MG63 (cell line): ENCODE measurements around the gene CTLA4. TPM values are rescaled to one million over a fixed set of nuclear protein-coding genes. Genes with fewer than 3 reads are reported as not detected.

Experiments used
- DNase-seq: peaks from one replicate; pipeline ENCODE4 v3.0.0-alpha.2; 2020
- H3K27me3 ChIP-seq: fragments of 250-450 bp; sonication (Bioruptor Pico); 2 replicates; pipeline ENCODE4 v1.5.1; 2020; ENCODE audit warnings: mild to moderate bottlenecking, moderate library complexity
- H3K36me3 ChIP-seq: fragments of 250-450 bp; sonication (Bioruptor Pico); 2 replicates; pipeline ENCODE4 v1.5.1; 2020; ENCODE audit warnings: mild to moderate bottlenecking, moderate library complexity
- H3K4me3 ChIP-seq: fragments of 250-450 bp; sonication (Bioruptor Pico); 2 replicates; pipeline ENCODE4 v1.5.1; 2020; ENCODE audit warnings: mild to moderate bottlenecking, moderate library complexity
- H3K9me3 ChIP-seq: fragments of 250-450 bp; sonication (Bioruptor Pico); 2 replicates; pipeline ENCODE4 v1.5.1; 2020; ENCODE audit warnings: mild to moderate bottlenecking, moderate library complexity
- total RNA-seq: library from RNA; depleted of rRNA; stranded (reverse); fragments of >200 nt; shearing (Covaris generic); gene quantifications from 2 replicates; pipeline ENCODE4 v1.2.3, GENCODE V29; 2014; ENCODE audit warnings: low replicate concordance

The CTLA4 gene
- total RNA-seq, 1 experiment from 2014 or later, result not detected

- H3K36me3 ChIP-seq, result no peaks in the 10 kb centered on the region
- H3K9me3 ChIP-seq, result no peaks in the 10 kb centered on the region
- no peaks in the 10 kb centered on the region for H3K27me3 ChIP-seq
- no peak overlapping the region for H3K4me3 ChIP-seq
- no peak for DNase-seq
These were observed 18.6 kb upstream of the CTLA4 start for GRCh38 chr2:203849010-203849409.

GRCh38 chr2:203852760-203853159 lies 14.8 kb upstream of the CTLA4 start:
- Histone ChIP-seq H3K4me3 (no peak overlapping the region), H3K27me3 (0 out of 2 replicates have a peak, but pooled peaks cover 2% of the 10 kb centered on the region), H3K36me3 (no peaks in the 10 kb centered on the region), H3K9me3 (no peaks in the 10 kb centered on the region)
- DNase-seq, result no peak

- Histone ChIP-seq H3K27me3 (0 out of 2 replicates have a peak, but pooled peaks cover 2% of the 10 kb centered on the region), H3K4me3 (no peak overlapping the region), H3K36me3 (no peaks in the 10 kb centered on the region), H3K9me3 (no peaks in the 10 kb centered on the region)
- no peak for DNase-seq
These were observed 14.3 kb upstream of the CTLA4 start for GRCh38 chr2:203853271-203853670.

- Histone ChIP-seq H3K27me3 (0 out of 2 replicates have a peak, but pooled peaks cover 2% of the 10 kb centered on the region), H3K9me3 (no peaks in the 10 kb centered on the region), H3K4me3 (no peak overlapping the region), H3K36me3 (no peaks in the 10 kb centered on the region)
- DNase-seq, result no peak
These were observed 13.8 kb upstream of the CTLA4 start for GRCh38 chr2:203853722-203854121.

- no peak for DNase-seq
- no peaks in the 10 kb centered on the region for H3K36me3 ChIP-seq
- H3K4me3 ChIP-seq, result no peak overlapping the region
These were observed 12.3 kb upstream of the CTLA4 start for GRCh38 chr2:203855274-203855673.

GRCh38 chr2:203857656-203858055 lies 9.9 kb upstream of the CTLA4 start:
- Histone ChIP-seq H3K4me3 (no peak overlapping the region), H3K9me3 (0 out of 2 replicates have a peak, but pooled peaks cover 1% of the 10 kb centered on the region), H3K36me3 (no peaks in the 10 kb centered on the region), H3K27me3 (0 out of 2 replicates have a peak, but pooled peaks cover 2% of the 10 kb centered on the region)
- no peak for DNase-seq

More at GRCh38 chr2:203855274-203855673, 12.3 kb upstream of the CTLA4 start:
- Histone ChIP-seq H3K9me3 (no peaks in the 10 kb centered on the region), H3K27me3 (0 out of 2 replicates have a peak, but pooled peaks cover 2% of the 10 kb centered on the region)

GRCh38 chr2:203858176-203858575 lies 9.4 kb upstream of the CTLA4 start:
- Histone ChIP-seq H3K27me3 (0 out of 2 replicates have a peak, but pooled peaks cover 2% of the 10 kb centered on the region), H3K36me3 (no peaks in the 10 kb centered on the region), H3K4me3 (no peak overlapping the region), H3K9me3 (0 out of 2 replicates have a peak, but pooled peaks cover 2% of the 10 kb centered on the region)
- DNase-seq, result no peak

GRCh38 chr2:203859030-203859789 lies 8.4 kb upstream of the CTLA4 start:
- Histone ChIP-seq H3K27me3 (0 out of 2 replicates have a peak, but pooled peaks cover 2% of the 10 kb centered on the region), H3K4me3 (no peak overlapping the region), H3K36me3 (no peaks in the 10 kb centered on the region), H3K9me3 (0 out of 2 replicates have a peak, but pooled peaks cover 4% of the 10 kb centered on the region)
- DNase-seq, result no peak

GRCh38 chr2:203861197-203861596 lies 6.4 kb upstream of the CTLA4 start:
- Histone ChIP-seq H3K27me3 (no peaks in the 10 kb centered on the region), H3K4me3 (no peak overlapping the region), H3K9me3 (0 out of 2 replicates have a peak, but pooled peaks cover 4% of the 10 kb centered on the region), H3K36me3 (no peaks in the 10 kb centered on the region)
- DNase-seq, result no peak

GRCh38 chr2:203861607-203862006 lies 6.0 kb upstream of the CTLA4 start:
- Histone ChIP-seq H3K4me3 (no peak overlapping the region), H3K27me3 (no peaks in the 10 kb centered on the region), H3K9me3 (0 out of 2 replicates have a peak, but pooled peaks cover 4% of the 10 kb centered on the region), H3K36me3 (no peaks in the 10 kb centered on the region)
- no peak for DNase-seq

- H3K4me3 ChIP-seq, result no peak overlapping the region
- no peaks in the 10 kb centered on the region for H3K9me3 ChIP-seq
- H3K27me3 ChIP-seq, result no peaks in the 10 kb centered on the region; the same call in 1 of the 2 replicates
- H3K36me3 ChIP-seq, result no peaks in the 10 kb centered on the region
- DNase-seq, result no peak
These were observed 1.9 kb downstream of the CTLA4 start for GRCh38 chr2:203869223-203870042.

GRCh38 chr2:203870481-203870880 lies 2.9 kb downstream of the CTLA4 start:
- Histone ChIP-seq H3K36me3 (no peaks in the 10 kb centered on the region), H3K4me3 (no peak overlapping the region), H3K27me3 (no peaks in the 10 kb centered on the region; the same call in 1 of the 2 replicates), H3K9me3 (no peaks in the 10 kb centered on the region)
- no peak for DNase-seq

- DNase-seq, result no peak
- Histone ChIP-seq H3K4me3 (no peak overlapping the region), H3K27me3 (no peaks in the 10 kb centered on the region; the same call in 1 of the 2 replicates), H3K36me3 (no peaks in the 10 kb centered on the region), H3K9me3 (no peaks in the 10 kb centered on the region)
These were observed 3.4 kb downstream of the CTLA4 start for GRCh38 chr2:203870941-203871340.

- no peaks in the 10 kb centered on the region for H3K36me3 ChIP-seq
- no peaks in the 10 kb centered on the region; the same call in 1 of the 2 replicates for H3K27me3 ChIP-seq
- H3K4me3 ChIP-seq, result no peak overlapping the region
- DNase-seq, result no peak
- H3K9me3 ChIP-seq, result no peaks in the 10 kb centered on the region
These were observed 3.9 kb downstream of the CTLA4 start for GRCh38 chr2:203871371-203871983.

- Histone ChIP-seq H3K9me3 (no peaks in the 10 kb centered on the region), H3K4me3 (no peak overlapping the region), H3K36me3 (no peaks in the 10 kb centered on the region), H3K27me3 (no peaks in the 10 kb centered on the region; the same call in 1 of the 2 replicates)
- no peak for DNase-seq
These were observed 5.9 kb downstream of the CTLA4 start for GRCh38 chr2:203873461-203873860.

- DNase-seq, result no peak
- Histone ChIP-seq H3K4me3 (no peak overlapping the region), H3K9me3 (no peaks in the 10 kb centered on the region), H3K36me3 (no peaks in the 10 kb centered on the region), H3K27me3 (no peaks in the 10 kb centered on the region; the same call in 1 of the 2 replicates)
These were observed 6.5 kb downstream of the CTLA4 start for GRCh38 chr2:203873921-203874631.
